ENCODE measurements around the gene SLC35F6. TPM values are rescaled to one million over a fixed set of nuclear protein-coding genes. Genes with fewer than 3 reads are reported as not detected.

SLC35F6 gene
- total and polyA plus RNA-seq, 9 of the 15 experiments (the other 6 are each of a cell fraction or from before 2014, with no cell fraction given) = 11.9 to 47.3 (median 22.5) TPM

GRCh38 chr2:26769089-26769761 lies 5.1 kb downstream of the SLC35F6 start (continued):
- TF ChIP-seq RFX7 (CRISPR knock-in tag; IDR thresholded peaks at IDR 0.05) = no peak
- TF ChIP-seq L3MBTL2 (IDR thresholded peaks at IDR 0.05) = peak; percentile 96
- TF ChIP-seq PRPF4 (IDR thresholded peaks at IDR 0.05; ENCODE audit: insufficient read depth, low read depth, low read length, poor library complexity, severe bottlenecking) = no peak
- 0 out of 4 replicates have a peak, but pooled peaks of 1 of the 2 experiments have one; percentile 28 for TF ChIP-seq MLLT1 (IDR thresholded peaks at IDR 0.05)
- no peak for TF ChIP-seq MED1 (CRISPR knock-in tag; IDR thresholded peaks at IDR 0.05; ENCODE audit: borderline replicate concordance)
- TF ChIP-seq POLR2B (IDR thresholded peaks at IDR 0.05; ENCODE audit: low read depth, partially characterized antibody) = peak; percentile 57
- TF ChIP-seq ATF6 (CRISPR knock-in tag; IDR thresholded peaks at IDR 0.05) = no peak
- TF ChIP-seq ZNF347 (CRISPR knock-in tag; IDR thresholded peaks at IDR 0.05; ENCODE audit: low read depth) = no peak
- no peak for TF ChIP-seq CHD4 (IDR thresholded peaks at IDR 0.05; ENCODE audit: insufficient read depth, insufficient replicate concordance, low read depth, low read length, poor library complexity, severe bottlenecking)
- TF ChIP-seq CBX2 (IDR thresholded peaks at IDR 0.05; ENCODE audit: insufficient read depth, low read length, poor library complexity, severe bottlenecking) = no peak
- TF ChIP-seq E2F5 (CRISPR knock-in tag; IDR thresholded peaks at IDR 0.05) = peak; percentile 92; the same call in 1 of the 2 replicates
- peak; percentile 54; the same call in 1 of the 2 replicates for TF ChIP-seq THRB (CRISPR knock-in tag; conservative IDR thresholded peaks at IDR 0.05)
- TF ChIP-seq DACH1 (IDR thresholded peaks at IDR 0.05; ENCODE audit: partially characterized antibody) = no peak
- TF ChIP-seq MIER1 (IDR thresholded peaks at IDR 0.05; ENCODE audit: low read depth) = no peak
- TF ChIP-seq ZNF316 (IDR thresholded peaks at IDR 0.05) = peak; percentile 97
- no peak for TF ChIP-seq ZNF217 (CRISPR knock-in tag; IDR thresholded peaks at IDR 0.05)
- no peak for TF ChIP-seq NFIX (CRISPR knock-in tag; IDR thresholded peaks at IDR 0.05; ENCODE audit: low read depth)
- no peak for TF ChIP-seq ZBTB26 (CRISPR knock-in tag; IDR thresholded peaks at IDR 0.05)
- TF ChIP-seq SIRT6 (IDR thresholded peaks at IDR 0.05; ENCODE audit: low read depth, low read length) = no peak
- peak; percentile 94 for TF ChIP-seq MYNN (IDR thresholded peaks at IDR 0.05)
- TF ChIP-seq MYNN (CRISPR knock-in tag; IDR thresholded peaks at IDR 0.05) = no peak
- no peak for TF ChIP-seq PCBP1 (IDR thresholded peaks at IDR 0.05; ENCODE audit: low read depth, low read length, poor library complexity, severe bottlenecking)

Data from K562 (cell line).